GM12801 (cell line): ENCODE measurements around the gene SLC30A1.

Source experiments
- CTCF ChIP-seq: IDR thresholded peaks from one replicate; pipeline ENCODE4 v1.5.1; 2011; ENCODE audit warnings: control low read depth; ENCODE audit not compliant: insufficient read length; ENCODE audit errors: extremely low read depth

The SLC30A1 gene

GRCh38 chr1:211577819-211578639, 932 bp downstream of the SLC30A1 start:
- TF ChIP-seq CTCF: no peak

GRCh38 chr1:211577277-211577818, 1.6 kb downstream of the SLC30A1 start:
- TF ChIP-seq CTCF: no peak

- no peak for TF ChIP-seq CTCF
Measured at GRCh38 chr1:211576717-211577116, 2.2 kb downstream of the SLC30A1 start.

GRCh38 chr1:211574705-211575104, 4.3 kb downstream of the SLC30A1 start:
- TF ChIP-seq CTCF: no peak

GRCh38 chr1:211571998-211572397, 7.0 kb downstream of the SLC30A1 start:
- TF ChIP-seq CTCF: no peak

GRCh38 chr1:211566431-211567025, 12.4 kb downstream of the SLC30A1 start:
- TF ChIP-seq CTCF: no peak

GRCh38 chr1:211564084-211564483, 14.9 kb downstream of the SLC30A1 start:
- no peak for TF ChIP-seq CTCF
